NCI-H146 treated with DMSO at 0.1 percent for 48 hours (cell line): ENCODE results near the gene PRSS22.

ENCODE experiments used
- DNase-seq: peaks from one replicate; lab custom pipeline; 2025; ENCODE audit not compliant: unreplicated experiment; lab: John Stamatoyannopoulos, UW

Gene PRSS22

GRCh38 chr16:2852731-2853507 lies 5.1 kb downstream of the PRSS22 start:
- no peak for DNase-seq

- no peak for DNase-seq
These were observed 5.8 kb downstream of the PRSS22 start for GRCh38 chr16:2852003-2852730.

- no peak for DNase-seq
These were observed 8.8 kb downstream of the PRSS22 start for GRCh38 chr16:2848933-2849725.

GRCh38 chr16:2846511-2847310 lies 11.3 kb downstream of the PRSS22 start:
- DNase-seq: no peak

GRCh38 chr16:2845116-2845515 lies 12.9 kb downstream of the PRSS22 start:
- no peak for DNase-seq

GRCh38 chr16:2843526-2843925 lies 14.4 kb downstream of the PRSS22 start:
- no peak for DNase-seq

- no peak for DNase-seq
These were observed 15.5 kb downstream of the PRSS22 start for GRCh38 chr16:2842340-2843000.

- DNase-seq: no peak
These were observed 16.2 kb downstream of the PRSS22 start for GRCh38 chr16:2841606-2842339.

- DNase-seq: no peak
These were observed 17.1 kb downstream of the PRSS22 start for GRCh38 chr16:2840914-2841313.

GRCh38 chr16:2839650-2840450 lies 18.1 kb downstream of the PRSS22 start:
- no peak for DNase-seq

GRCh38 chr16:2838928-2839327 lies 19.0 kb downstream of the PRSS22 start:
- peak; percentile 21 for DNase-seq

GRCh38 chr16:2836646-2837508 lies 21.1 kb downstream of the PRSS22 start:
- DNase-seq: no peak

- DNase-seq: no peak
These were observed 22.1 kb downstream of the PRSS22 start for GRCh38 chr16:2835638-2836493.

- DNase-seq: no peak
These were observed 23.0 kb downstream of the PRSS22 start for GRCh38 chr16:2834968-2835367.

- no peak for DNase-seq
These were observed 24.2 kb downstream of the PRSS22 start for GRCh38 chr16:2833776-2834175.

- no peak for DNase-seq
These were observed 26.8 kb downstream of the PRSS22 start for GRCh38 chr16:2831203-2831602.

GRCh38 chr16:2830355-2830695 lies 27.6 kb downstream of the PRSS22 start:
- no peak for DNase-seq
